Stimulated activated effector memory CD8-positive, alpha-beta T cell treated with anti-CD3 and anti-CD28 coated beads, Interleukin-12 subunit alpha, Interleukin-12 subunit beta, amount 100 ng/mL, for 72 hours (primary cell): Measurements from ENCODE around the gene ARRDC2.
"Not testable (repeated sequence)": the region's sequence is repeated elsewhere in the genome, so short reads cannot be mapped to it uniquely, and the experiment has no call there.

Source experiments
- ATAC-seq: fragments of 150-1000 bp; cut with Tn5 transposase; 2 replicates; pipeline ENCODE4 v1.10.0; 2021
- DNase-seq, 2 donors: peaks; one replicate each; pipeline ENCODE4 v3.0.0; 2021 to 2022; ENCODE audit warnings: low spot score in 2 of 2
- H3K27ac Mint-ChIP-seq: one replicate; pipeline ENCODE4 v1.8.0; 2022; ENCODE audit warnings: mild to moderate bottlenecking, mixed read lengths
- H3K36me3 Mint-ChIP-seq: one replicate; pipeline ENCODE4 v1.8.0; 2022; ENCODE audit warnings: mild to moderate bottlenecking, mixed read lengths
- H3K4me1 Mint-ChIP-seq: one replicate; pipeline ENCODE4 v1.8.0; 2022; ENCODE audit warnings: mixed read lengths
- H3K4me3 Mint-ChIP-seq: one replicate; pipeline ENCODE4 v1.8.0; 2022; ENCODE audit warnings: mild to moderate bottlenecking, mixed read lengths
- H3K9me3 Mint-ChIP-seq: one replicate; pipeline ENCODE4 v1.8.0; 2022; ENCODE audit warnings: mixed read lengths

Gene ARRDC2

GRCh38 chr19:18021121-18021755, 13.3 kb downstream of the ARRDC2 start:
- Mint-ChIP-seq H3K36me3 (peaks cover 18% of the 10 kb centered on the region), H3K4me1 (peaks cover 62% of the 10 kb centered on the region), H3K27ac (peak overlapping the region; percentile 97), H3K9me3 (peaks cover 3% of the 10 kb centered on the region), H3K4me3 (peak overlapping the region; percentile 70)
- peak; percentile 68 for ATAC-seq
- peak in 1 of 2 donors; percentile 73 for DNase-seq

GRCh38 chr19:18023622-18024251, 15.8 kb downstream of the ARRDC2 start:
- DNase-seq (no peak), ATAC-seq (no peak)
- Mint-ChIP-seq H3K4me3 (peak overlapping the region; percentile 70), H3K4me1 (peaks cover 51% of the 10 kb centered on the region), H3K9me3 (peaks cover 3% of the 10 kb centered on the region), H3K36me3 (peaks cover 18% of the 10 kb centered on the region), H3K27ac (peak overlapping the region; percentile 74)

- ATAC-seq (no peak), DNase-seq (no peak)
- H3K4me1 Mint-ChIP-seq, result peaks cover 26% of the 10 kb centered on the region
- peaks cover 4% of the 10 kb centered on the region for H3K36me3 Mint-ChIP-seq
- peaks cover 3% of the 10 kb centered on the region for H3K9me3 Mint-ChIP-seq
- H3K27ac Mint-ChIP-seq, result no peak overlapping the region
- H3K4me3 Mint-ChIP-seq, result no peak overlapping the region
Observed at GRCh38 chr19:18027151-18027550, 19.2 kb downstream of the ARRDC2 start.

GRCh38 chr19:18029617-18030338, 21.8 kb downstream of the ARRDC2 start:
- peak; percentile 11 for ATAC-seq
- DNase-seq, result no peak
- Mint-ChIP-seq H3K4me3 (no peak overlapping the region), H3K36me3 (no peaks in the 10 kb centered on the region), H3K4me1 (peaks cover 6% of the 10 kb centered on the region), H3K27ac (no peak overlapping the region), H3K9me3 (no peaks in the 10 kb centered on the region)

GRCh38 chr19:18031401-18031800, 23.4 kb downstream of the ARRDC2 start:
- peak; percentile 21 for ATAC-seq
- not testable (repeated sequence) for H3K4me1 Mint-ChIP-seq, DNase-seq, H3K27ac Mint-ChIP-seq, H3K9me3 Mint-ChIP-seq, H3K4me3 Mint-ChIP-seq, H3K36me3 Mint-ChIP-seq

GRCh38 chr19:18032102-18032501, 24.1 kb downstream of the ARRDC2 start:
- H3K36me3 Mint-ChIP-seq, H3K4me3 Mint-ChIP-seq, DNase-seq, ATAC-seq, H3K4me1 Mint-ChIP-seq, H3K27ac Mint-ChIP-seq, H3K9me3 Mint-ChIP-seq: not testable (repeated sequence)

- H3K4me3 Mint-ChIP-seq, result no peak overlapping the region
Observed at GRCh38 chr19:18041054-18041453, 33.1 kb downstream of the ARRDC2 start.

GRCh38 chr19:18043676-18044075, 35.7 kb downstream of the ARRDC2 start:
- Mint-ChIP-seq H3K27ac (peak overlapping the region; percentile 7), H3K4me3 (peak overlapping the region; percentile 74), H3K4me1 (peaks cover 37% of the 10 kb centered on the region), H3K36me3 (peaks cover 26% of the 10 kb centered on the region), H3K9me3 (no peaks in the 10 kb centered on the region)
- no peak for DNase-seq
- ATAC-seq, result no peak

More at GRCh38 chr19:18041054-18041453, 33.1 kb downstream of the ARRDC2 start:
- no peak for ATAC-seq
- H3K9me3 Mint-ChIP-seq, result no peaks in the 10 kb centered on the region
- no peak overlapping the region for H3K27ac Mint-ChIP-seq
- peaks cover 26% of the 10 kb centered on the region for H3K36me3 Mint-ChIP-seq
- H3K4me1 Mint-ChIP-seq, result peaks cover 25% of the 10 kb centered on the region
- DNase-seq, result no peak

- Mint-ChIP-seq H3K4me1 (peaks cover 41% of the 10 kb centered on the region), H3K9me3 (no peaks in the 10 kb centered on the region), H3K36me3 (peaks cover 26% of the 10 kb centered on the region), H3K27ac (peak overlapping the region; percentile 87), H3K4me3 (peak overlapping the region; percentile 74)
- ATAC-seq, result peak; percentile 99
- DNase-seq, result peak; percentile 72 to 93
Observed at GRCh38 chr19:18044825-18045304, 36.9 kb downstream of the ARRDC2 start.

- H3K27ac Mint-ChIP-seq, result peak overlapping the region; percentile 87
- H3K4me3 Mint-ChIP-seq, result peak overlapping the region; percentile 74
- no peaks in the 10 kb centered on the region for H3K9me3 Mint-ChIP-seq
- peak; percentile 11 for ATAC-seq
- H3K36me3 Mint-ChIP-seq, result peaks cover 26% of the 10 kb centered on the region
- H3K4me1 Mint-ChIP-seq, result peaks cover 47% of the 10 kb centered on the region
- DNase-seq, result no peak
Observed at GRCh38 chr19:18045307-18046050, 37.5 kb downstream of the ARRDC2 start.

GRCh38 chr19:18046059-18046718, 38.2 kb downstream of the ARRDC2 start:
- no peaks in the 10 kb centered on the region for H3K9me3 Mint-ChIP-seq
- H3K4me1 Mint-ChIP-seq, result peaks cover 52% of the 10 kb centered on the region
- peak overlapping the region; percentile 87 for H3K27ac Mint-ChIP-seq
- DNase-seq, result no peak
- ATAC-seq, result no peak
- peaks cover 33% of the 10 kb centered on the region for H3K36me3 Mint-ChIP-seq
- peak overlapping the region; percentile 74 for H3K4me3 Mint-ChIP-seq

- DNase-seq (no peak), ATAC-seq (no peak)
- H3K27ac Mint-ChIP-seq, result peak overlapping the region; percentile 76
- H3K4me1 Mint-ChIP-seq, result peaks cover 40% of the 10 kb centered on the region
- no peak overlapping the region for H3K4me3 Mint-ChIP-seq
- H3K9me3 Mint-ChIP-seq, result no peaks in the 10 kb centered on the region
- peaks cover 23% of the 10 kb centered on the region for H3K36me3 Mint-ChIP-seq
Observed at GRCh38 chr19:18049385-18049784, 41.4 kb downstream of the ARRDC2 start.

GRCh38 chr19:18051887-18052286, 43.9 kb downstream of the ARRDC2 start:
- DNase-seq (no peak), ATAC-seq (no peak)
- H3K36me3 Mint-ChIP-seq, result peaks cover 18% of the 10 kb centered on the region
- H3K4me3 Mint-ChIP-seq, result no peak overlapping the region
- peaks cover 24% of the 10 kb centered on the region for H3K4me1 Mint-ChIP-seq
- H3K9me3 Mint-ChIP-seq, result no peaks in the 10 kb centered on the region
- no peak overlapping the region for H3K27ac Mint-ChIP-seq

- no peak for DNase-seq
- Mint-ChIP-seq H3K9me3 (no peaks in the 10 kb centered on the region), H3K4me1 (peaks cover 31% of the 10 kb centered on the region), H3K27ac (no peak overlapping the region), H3K36me3 (peaks cover 18% of the 10 kb centered on the region), H3K4me3 (no peak overlapping the region)
- ATAC-seq, result no peak
Observed at GRCh38 chr19:18053576-18054219, 45.7 kb downstream of the ARRDC2 start.
